Stimulated activated CD4-positive, alpha-beta T cell treated with anti-CD3 and anti-CD28 coated beads, Interleukin-4, amount 100 ng/mL, for 4 hours (primary cell): Measurements from ENCODE around the gene ENG.
"Not testable (repeated sequence)": the region's sequence is repeated elsewhere in the genome, so short reads cannot be mapped to it uniquely, and the experiment has no call there.

Experiments used
- DNase-seq, 2 experiments: peaks; one replicate each; pipeline ENCODE4 v3.0.0-alpha.2; 2020

ENG gene

DNA sequence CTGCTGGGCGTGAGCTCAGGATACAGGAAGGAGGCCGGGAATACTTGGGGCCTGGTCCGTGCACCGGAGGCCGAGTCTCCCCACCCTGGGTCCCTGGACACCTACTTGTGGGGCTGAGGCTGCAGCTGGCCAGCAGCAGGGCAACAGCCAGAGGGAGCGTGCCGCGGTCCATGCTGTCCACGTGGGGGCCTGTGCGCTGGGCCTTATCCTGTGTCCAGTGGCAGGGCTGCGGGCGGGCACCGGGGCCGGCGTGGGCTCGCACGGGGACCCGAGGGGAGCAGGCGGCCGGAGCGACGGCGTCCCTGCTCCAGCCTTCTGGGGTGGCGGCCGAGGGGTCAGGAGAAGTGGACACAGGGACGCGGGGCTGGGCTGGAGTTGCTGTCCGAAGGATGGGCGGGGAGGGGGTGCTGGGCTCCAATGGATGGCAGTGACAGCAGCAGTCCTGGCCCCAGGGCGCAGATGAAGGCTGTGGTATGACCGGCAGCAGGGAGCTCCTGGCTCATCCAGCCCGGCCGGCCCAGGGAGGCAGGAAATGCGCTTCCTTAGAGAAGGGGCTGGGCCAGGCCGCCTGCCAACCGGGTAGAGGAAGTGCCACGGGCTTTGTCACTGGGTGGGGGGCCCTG lies at the start of gene ENG:
Gene ENG, minus strand, starts transcription at position 475 of the 623 bp plus-strand sequence. Its CDS starts 303 bp downstream, at position 172.
- DNase-seq: peak in 1 of 2 experiments; percentile 21

DNA sequence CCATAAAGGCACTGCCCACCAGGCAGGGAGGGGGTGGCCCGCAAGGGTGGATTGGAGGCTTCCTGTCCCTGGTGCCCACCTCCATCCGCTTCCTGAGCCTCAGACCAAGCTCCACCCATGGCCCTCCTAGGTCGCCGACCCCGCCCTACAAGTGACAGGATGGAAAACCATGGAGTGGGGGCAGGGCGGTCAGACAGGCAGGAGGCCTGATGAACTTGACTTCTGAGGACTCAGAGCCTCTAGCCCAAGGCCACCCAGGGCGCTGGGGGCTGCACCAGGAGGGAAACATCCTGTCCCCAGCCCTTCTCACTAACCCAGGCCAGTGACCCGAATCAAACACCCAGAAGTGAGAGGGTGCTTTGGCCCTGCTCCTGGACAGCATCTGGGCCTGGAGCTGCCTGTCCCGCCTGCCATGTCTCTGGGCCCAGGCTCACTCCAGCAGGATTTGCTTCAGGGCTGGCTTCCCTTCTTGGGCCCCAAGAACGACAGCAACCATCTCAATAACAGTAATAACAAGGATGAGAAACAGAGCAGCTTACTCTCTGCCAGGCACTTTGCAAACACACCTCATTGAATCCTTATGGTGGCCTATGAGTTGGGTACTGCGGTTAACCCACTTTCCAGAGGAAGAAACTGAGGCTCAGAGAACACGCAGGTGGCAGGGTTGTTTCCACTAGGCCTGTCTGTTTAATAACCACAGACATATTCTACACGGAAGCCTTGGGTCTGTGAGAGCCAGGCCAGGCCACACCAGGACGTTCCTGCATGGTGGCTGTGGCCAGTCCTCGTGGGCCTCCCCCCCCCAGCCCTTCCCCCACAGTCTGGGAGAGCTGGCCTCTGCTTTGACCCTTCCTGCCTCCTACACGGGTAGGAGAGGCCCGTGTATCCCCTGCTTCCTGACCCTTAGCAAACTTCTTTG lies 49.4 kb upstream of the ENG start:
- DNase-seq: peak; percentile 55 to 69

- peak; percentile 61 to 82 for DNase-seq
These were observed 44.9 kb upstream of the ENG start, which contains the start of gene ST6GALNAC6 for GRCh38 chr9:127899128-127899943. Gene ST6GALNAC6 (minus strand): TSS chr9:127899603. CDS start chr9:127897981, 1,622 bp downstream.

DNA sequence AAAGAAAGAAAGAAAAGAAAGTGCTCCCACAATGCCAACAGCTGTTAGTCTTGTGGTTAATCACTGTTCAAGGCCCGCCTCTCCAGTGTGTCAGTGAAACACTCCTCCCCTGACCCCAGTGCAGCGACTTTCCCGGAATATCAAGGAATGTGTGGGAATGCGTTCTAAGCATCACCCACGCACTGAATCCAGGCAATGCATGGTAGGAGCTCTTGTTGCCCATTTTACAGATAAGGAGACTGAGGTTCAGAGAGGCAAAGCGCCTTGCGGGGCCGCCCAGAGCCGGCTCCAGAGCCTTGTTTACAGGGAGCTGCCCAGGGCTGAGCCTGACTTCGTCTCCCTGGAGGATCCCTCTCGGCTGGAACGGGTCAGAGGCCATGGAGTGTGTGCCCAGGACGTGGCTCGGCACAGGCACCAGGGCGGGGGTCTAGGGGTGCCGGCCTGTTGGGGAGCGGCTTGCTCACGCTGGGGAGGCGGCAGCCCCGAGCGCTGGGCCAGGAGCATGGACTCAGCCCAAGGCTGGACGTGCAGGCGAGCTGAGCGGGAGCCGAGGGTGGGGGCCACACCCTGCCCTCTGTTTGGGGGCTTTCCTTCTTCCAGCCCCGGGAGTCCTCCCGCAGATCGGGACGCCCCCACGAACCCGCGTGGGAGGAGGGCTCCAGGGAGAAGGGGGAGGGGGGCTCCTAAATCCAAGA lies 44.1 kb upstream of the ENG start:
- no peak for DNase-seq

- peak in 1 of 2 experiments; percentile 34 for DNase-seq
These were observed 42.8 kb upstream of the ENG start for GRCh38 chr9:127897193-127897692.

GRCh38 chr9:127896395-127897192 lies 42.1 kb upstream of the ENG start:
- no peak for DNase-seq

GRCh38 chr9:127895811-127896210 lies 41.4 kb upstream of the ENG start:
- no peak for DNase-seq

DNA sequence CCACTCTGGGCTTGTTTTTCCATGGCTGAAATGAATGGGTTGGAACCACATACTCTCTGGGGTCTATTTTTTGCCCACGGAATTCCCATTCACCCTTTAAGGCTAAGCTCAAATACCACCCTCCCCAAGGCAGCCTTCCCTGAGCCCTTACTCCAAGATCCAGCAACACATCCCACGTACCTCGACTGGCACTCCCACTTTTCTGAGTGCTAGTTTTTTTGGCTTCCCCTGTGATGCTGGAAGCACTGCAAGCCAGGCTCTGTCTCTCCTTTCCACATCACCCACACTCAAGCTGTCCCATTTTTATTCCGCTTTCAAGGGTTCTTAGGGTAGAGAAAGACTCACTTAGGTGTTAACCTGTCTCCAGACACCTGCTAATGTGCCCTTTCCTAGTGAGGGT lies 38.9 kb upstream of the ENG start:
- DNase-seq: no peak

GRCh38 chr9:127892831-127893230 lies 38.4 kb upstream of the ENG start:
- no peak for DNase-seq

DNA sequence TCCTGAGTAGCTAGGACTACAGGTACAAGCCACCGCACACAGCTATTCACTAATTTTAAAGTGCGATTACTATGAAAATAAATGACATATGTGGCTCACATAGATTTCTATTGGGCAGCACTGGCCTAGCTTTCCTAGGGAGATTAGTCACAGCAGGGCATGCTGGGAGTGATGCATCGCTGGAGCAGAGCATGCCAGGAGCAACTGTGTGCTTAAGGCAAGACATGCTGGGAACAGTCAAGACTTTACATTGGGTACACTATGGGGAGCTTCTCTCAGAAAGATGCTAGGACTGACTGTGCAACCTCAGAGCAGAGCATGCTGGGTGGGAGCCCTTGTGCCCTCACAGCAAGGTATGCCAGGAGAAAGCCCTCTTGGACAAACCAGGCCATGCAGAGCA lies 35.6 kb upstream of the ENG start:
- no peak for DNase-seq

DNA sequence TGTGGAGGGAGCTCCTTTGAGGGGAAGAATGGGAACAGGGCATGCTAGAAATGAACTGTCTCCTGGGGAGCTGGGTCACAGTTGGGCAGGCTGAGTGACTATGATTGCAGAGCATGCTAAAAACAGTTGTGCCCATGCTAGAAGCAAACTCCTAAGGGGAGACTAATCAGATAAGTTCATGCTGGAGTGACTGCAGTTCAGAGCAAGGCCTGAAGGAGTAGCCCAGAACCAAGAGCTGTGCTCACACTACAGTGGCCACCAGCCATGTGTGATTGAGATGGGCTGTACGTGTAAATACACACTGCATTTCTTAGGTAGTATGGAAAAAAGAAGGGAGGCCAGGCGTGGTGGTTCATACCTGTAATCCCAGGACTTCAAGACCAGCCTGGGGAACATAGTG lies 33.3 kb upstream of the ENG start:
- no peak for DNase-seq

- DNase-seq: no peak
These were observed 32.0 kb upstream of the ENG start for GRCh38 chr9:127886401-127886972.

DNA sequence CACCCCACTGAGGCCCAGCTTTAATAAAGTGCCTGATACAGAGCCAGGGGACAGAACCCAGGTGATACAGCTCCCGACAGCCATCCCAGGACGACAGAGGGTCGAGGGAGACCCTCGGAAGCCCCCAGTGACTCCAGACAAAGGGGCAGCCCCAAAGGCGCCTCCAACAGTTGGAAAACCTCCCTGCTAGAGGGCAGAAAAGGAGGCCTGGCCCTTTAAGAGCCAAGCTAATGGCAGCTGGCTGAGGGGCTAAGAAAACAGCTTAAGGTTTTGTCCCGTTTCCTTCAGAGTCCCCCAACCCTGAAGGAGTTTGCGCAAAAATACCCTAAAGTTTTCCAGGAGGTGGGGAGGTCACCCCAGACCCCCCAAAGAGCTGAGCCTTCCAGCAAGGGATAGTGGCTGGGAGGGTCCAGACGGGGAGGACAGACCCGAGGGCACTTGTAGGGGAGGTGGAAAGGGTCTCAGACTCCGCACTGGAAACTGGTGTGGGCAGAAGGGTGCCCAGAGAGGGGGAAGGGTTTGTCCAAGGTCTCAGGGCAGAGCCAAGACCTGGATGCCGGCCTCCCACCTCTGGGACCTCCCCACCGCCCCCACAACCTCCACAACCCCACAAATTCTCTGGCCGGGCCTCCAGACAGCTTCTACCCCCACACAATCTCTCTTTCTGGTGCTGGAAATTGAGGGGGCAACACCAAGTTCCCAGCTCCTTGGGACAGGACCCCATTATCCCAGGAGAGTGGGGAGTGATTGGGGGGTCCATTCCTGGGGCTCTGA lies 31.2 kb upstream of the ENG start:
- DNase-seq: no peak

GRCh38 chr9:127884976-127885490 lies 30.6 kb upstream of the ENG start:
- no peak for DNase-seq

DNA sequence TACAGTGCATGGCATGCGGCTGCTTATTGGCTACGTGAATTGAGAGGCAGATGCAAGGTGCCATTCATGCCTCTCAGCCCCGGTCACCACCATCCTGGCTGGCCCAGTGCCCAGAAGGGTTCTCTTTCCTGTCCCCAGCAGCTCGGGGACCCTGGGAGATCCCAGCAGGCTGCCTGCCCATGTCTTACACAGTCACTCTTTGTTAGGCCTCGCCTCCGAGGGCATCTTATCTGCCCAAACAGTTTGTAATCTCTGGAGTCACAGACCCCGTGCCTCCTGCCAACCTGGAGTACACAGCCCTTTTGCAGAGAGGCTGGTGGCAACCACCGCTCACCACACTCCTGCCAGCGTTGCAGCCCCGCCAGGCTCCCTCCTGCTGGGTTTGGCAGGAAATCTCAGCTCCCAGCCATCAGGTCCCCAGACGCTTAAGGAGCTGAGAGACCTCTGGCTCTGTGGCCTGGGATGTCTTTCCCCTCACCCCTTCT lies 30.0 kb upstream of the ENG start:
- no peak for DNase-seq

GRCh38 chr9:127883959-127884358 lies 29.5 kb upstream of the ENG start:
- no peak for DNase-seq

DNA sequence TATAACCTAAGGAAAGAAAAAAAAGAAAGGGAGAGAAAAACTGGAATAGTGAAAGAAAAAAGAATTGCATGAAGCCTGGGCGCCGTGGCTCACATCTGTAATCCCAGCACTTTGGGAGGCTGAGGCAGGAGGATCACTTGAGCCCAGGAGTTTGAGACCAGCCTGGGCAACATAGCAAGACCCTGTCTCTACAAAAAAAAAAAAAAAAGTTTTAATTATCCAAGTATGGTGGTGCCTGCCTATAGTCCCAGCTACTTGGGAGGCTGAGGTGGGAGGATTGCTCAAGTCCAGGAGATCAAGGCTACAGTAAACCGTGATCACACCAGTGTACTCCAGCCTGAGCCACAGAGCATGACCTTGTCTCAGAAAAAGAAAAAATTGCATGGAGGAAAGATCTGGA lies 27.3 kb upstream of the ENG start:
- not testable (repeated sequence) for DNase-seq

- no peak for DNase-seq
These were observed 25.7 kb upstream of the ENG start for GRCh38 chr9:127880143-127880542.

- DNase-seq: no peak
These were observed 24.4 kb upstream of the ENG start for GRCh38 chr9:127878652-127879390.
